ENCODE data around the gene SORCS2. TPM values are rescaled to one million over a fixed set of nuclear protein-coding genes. Genes with fewer than 3 reads are reported as not detected.
A peak's percentile ranks its signal among the peaks of the same experiment; 100 is the strongest.

The SORCS2 gene
- total RNA-seq, 5 donors from 2014 or later (not counting 1 experiment from before 2014, with no cell fraction given), result 0.22 TPM; not detected in 4

- no peaks in the 10 kb centered on the region for H3K36me3 Mint-ChIP-seq
- POLR2A ChIA-PET, result no interaction called here
- H3K4me1 Mint-ChIP-seq, result no peaks in the 10 kb centered on the region
Observed at GRCh38 chr4:7398104-7398423, 205.7 kb downstream of the SORCS2 start.

GRCh38 chr4:7398788-7399439 lies 206.6 kb downstream of the SORCS2 start:
- Mint-ChIP-seq H3K9me3 (peaks cover 0 to 8% (median 0%) of the 10 kb centered on the region in 3 donors), H3K27me3 (peaks cover 12 to 26% of the 10 kb centered on the region in 2 donors), H3K4me3 (no peak overlapping the region), H3K36me3 (no peaks in the 10 kb centered on the region), H3K4me1 (no peaks in the 10 kb centered on the region), H3K27ac (no peak overlapping the region)
- Histone ChIP-seq H3K36me3 (ENCODE audit: control insufficient read depth in 2 of 2, extremely low read depth in 1 of 2, insufficient read depth in 1 of 2, low read length in 1 of 2) (no peaks in the 10 kb centered on the region), H3K4me1 (ENCODE audit: control insufficient read depth in 1 of 2, extremely low read depth in 1 of 2, insufficient read depth in 2 of 2, low read length in 2 of 2) (no peaks in the 10 kb centered on the region), H3K27me3 (replicated peaks in 1 of 2; ENCODE audit: control insufficient read depth in 2 of 2, extremely low read depth in 1 of 2, insufficient read depth in 2 of 2, low read length in 1 of 2) (peaks cover 0 to 29% of the 10 kb centered on the region in 2 experiments), H3K9me3 (no peaks in the 10 kb centered on the region), H3K4me3 (ENCODE audit: control insufficient read depth in 1 of 2, extremely low read depth in 1 of 2, low read length in 1 of 2) (no peak overlapping the region), H3K27ac (ENCODE audit: low read length) (no peak overlapping the region)
- WGBS (ENCODE audit: insufficient coverage), result 53% methylated on average over 3 of the region's 8 CpGs
- DNase-seq (no peak), ATAC-seq (replicated peaks in 1 of 4) (no peak)
- CTCF ChIA-PET, result no interaction called here
- POLR2A ChIA-PET, result no interaction called here

More at GRCh38 chr4:7398104-7398423, 205.7 kb downstream of the SORCS2 start:
- Histone ChIP-seq H3K27ac (ENCODE audit: low read length) (no peak overlapping the region), H3K4me1 (ENCODE audit: control insufficient read depth in 1 of 2, extremely low read depth in 1 of 2, insufficient read depth in 2 of 2, low read length in 2 of 2) (no peaks in the 10 kb centered on the region), H3K9me3 (no peaks in the 10 kb centered on the region), H3K4me3 (ENCODE audit: control insufficient read depth in 1 of 2, extremely low read depth in 1 of 2, low read length in 1 of 2) (no peak overlapping the region), H3K27me3 (replicated peaks in 1 of 2; ENCODE audit: control insufficient read depth in 2 of 2, extremely low read depth in 1 of 2, insufficient read depth in 2 of 2, low read length in 1 of 2) (peaks cover 0 to 36% of the 10 kb centered on the region in 2 experiments), H3K36me3 (ENCODE audit: control insufficient read depth in 2 of 2, extremely low read depth in 1 of 2, insufficient read depth in 1 of 2, low read length in 1 of 2) (no peaks in the 10 kb centered on the region)
- Mint-ChIP-seq H3K27ac (no peak overlapping the region), H3K9me3 (peaks cover 0 to 8% (median 0%) of the 10 kb centered on the region in 3 donors), H3K4me3 (no peak overlapping the region), H3K27me3 (peaks cover 12 to 33% of the 10 kb centered on the region in 2 donors)
- WGBS (ENCODE audit: insufficient coverage), result no CpG with 5 or more reads among the region's 6 CpGs
- ATAC-seq (replicated peaks in 1 of 4) (no peak), DNase-seq (no peak)
- CTCF ChIA-PET, result no interaction called here

GRCh38 chr4:7399440-7400234 lies 207.3 kb downstream of the SORCS2 start:
- Mint-ChIP-seq H3K27ac (no peak overlapping the region), H3K36me3 (no peaks in the 10 kb centered on the region), H3K4me1 (no peaks in the 10 kb centered on the region), H3K4me3 (no peak overlapping the region), H3K27me3 (peaks cover 12 to 20% of the 10 kb centered on the region in 2 donors), H3K9me3 (peaks cover under 1 to 9% (median 2%) of the 10 kb centered on the region in 3 donors)
- no peak for ATAC-seq (replicated peaks in 1 of 4)
- H3K4me1 ChIP-seq (ENCODE audit: control insufficient read depth in 1 of 2, extremely low read depth in 1 of 2, insufficient read depth in 2 of 2, low read length in 2 of 2), result no peaks in the 10 kb centered on the region
- H3K27ac ChIP-seq (ENCODE audit: low read length), result no peak overlapping the region
- POLR2A ChIA-PET, result no interaction called here
- 57% methylated on average over 12 of the region's 16 CpGs for WGBS (ENCODE audit: insufficient coverage)
- DNase-seq, result no peak
- CTCF ChIA-PET, result no interaction called here
- no peaks in the 10 kb centered on the region for H3K9me3 ChIP-seq
- H3K36me3 ChIP-seq (ENCODE audit: control insufficient read depth in 2 of 2, extremely low read depth in 1 of 2, insufficient read depth in 1 of 2, low read length in 1 of 2), result no peaks in the 10 kb centered on the region
- peaks cover 0 to 25% of the 10 kb centered on the region in 2 experiments for H3K27me3 ChIP-seq (replicated peaks in 1 of 2; ENCODE audit: control insufficient read depth in 2 of 2, extremely low read depth in 1 of 2, insufficient read depth in 2 of 2, low read length in 1 of 2)
- H3K4me3 ChIP-seq (ENCODE audit: control insufficient read depth in 1 of 2, extremely low read depth in 1 of 2, low read length in 1 of 2), result no peak overlapping the region

GRCh38 chr4:7400671-7401298 lies 208.4 kb downstream of the SORCS2 start:
- no peaks in the 10 kb centered on the region for H3K4me1 Mint-ChIP-seq
- H3K36me3 Mint-ChIP-seq, result no peaks in the 10 kb centered on the region
- Histone ChIP-seq H3K4me1 (ENCODE audit: control insufficient read depth in 1 of 2, extremely low read depth in 1 of 2, insufficient read depth in 2 of 2, low read length in 2 of 2) (no peaks in the 10 kb centered on the region), H3K4me3 (ENCODE audit: control insufficient read depth in 1 of 2, extremely low read depth in 1 of 2, low read length in 1 of 2) (no peak overlapping the region), H3K27me3 (replicated peaks in 1 of 2; ENCODE audit: control insufficient read depth in 2 of 2, extremely low read depth in 1 of 2, insufficient read depth in 2 of 2, low read length in 1 of 2) (peaks cover 0 to 19% of the 10 kb centered on the region in 2 experiments), H3K36me3 (ENCODE audit: control insufficient read depth in 2 of 2, extremely low read depth in 1 of 2, insufficient read depth in 1 of 2, low read length in 1 of 2) (no peaks in the 10 kb centered on the region), H3K9me3 (no peaks in the 10 kb centered on the region), H3K27ac (ENCODE audit: low read length) (no peak overlapping the region)
- ATAC-seq (replicated peaks in 1 of 4) (no peak), DNase-seq (no peak)
- peaks cover 12 to 20% of the 10 kb centered on the region in 2 donors for H3K27me3 Mint-ChIP-seq
- ChIA-PET CTCF (no interaction called here), POLR2A (no interaction called here)
- H3K4me3 Mint-ChIP-seq, result no peak overlapping the region
- WGBS (ENCODE audit: insufficient coverage), result 71% methylated on average over 2 of the region's 2 CpGs
- peak overlapping the region in 1 of 2 donors; percentile 1 for H3K27ac Mint-ChIP-seq
- H3K9me3 Mint-ChIP-seq, result peaks cover 4 to 19% (median 7%) of the 10 kb centered on the region in 3 donors

GRCh38 chr4:7402526-7402925 lies 210.2 kb downstream of the SORCS2 start:
- no peak overlapping the region for H3K4me3 ChIP-seq (ENCODE audit: control insufficient read depth in 1 of 2, extremely low read depth in 1 of 2, low read length in 1 of 2)
- 50% methylated on average over 1 of the region's 4 CpGs for WGBS (ENCODE audit: insufficient coverage)
- peaks cover 0 to 14% of the 10 kb centered on the region in 2 experiments for H3K27me3 ChIP-seq (replicated peaks in 1 of 2; ENCODE audit: control insufficient read depth in 2 of 2, extremely low read depth in 1 of 2, insufficient read depth in 2 of 2, low read length in 1 of 2)
- no peaks in the 10 kb centered on the region for H3K4me1 ChIP-seq (ENCODE audit: control insufficient read depth in 1 of 2, extremely low read depth in 1 of 2, insufficient read depth in 2 of 2, low read length in 2 of 2)
- H3K36me3 ChIP-seq (ENCODE audit: control insufficient read depth in 2 of 2, extremely low read depth in 1 of 2, insufficient read depth in 1 of 2, low read length in 1 of 2), result no peaks in the 10 kb centered on the region
- H3K27ac ChIP-seq (ENCODE audit: low read length), result no peak overlapping the region
- Mint-ChIP-seq H3K9me3 (peaks cover 9 to 29% (median 14%) of the 10 kb centered on the region in 3 donors), H3K4me1 (no peaks in the 10 kb centered on the region), H3K27me3 (peaks cover 12 to 20% of the 10 kb centered on the region in 2 donors), H3K4me3 (no peak overlapping the region), H3K27ac (no peak overlapping the region), H3K36me3 (no peaks in the 10 kb centered on the region)
- H3K9me3 ChIP-seq, result no peaks in the 10 kb centered on the region
- ChIA-PET CTCF (no interaction called here), POLR2A (no interaction called here)
- no peak for DNase-seq
- no peak for ATAC-seq (replicated peaks in 1 of 4)

- Mint-ChIP-seq H3K9me3 (peaks cover 9 to 29% (median 18%) of the 10 kb centered on the region in 3 donors), H3K4me1 (no peaks in the 10 kb centered on the region), H3K27ac (no peak overlapping the region), H3K4me3 (no peak overlapping the region), H3K36me3 (no peaks in the 10 kb centered on the region), H3K27me3 (peaks cover 11 to 17% of the 10 kb centered on the region in 2 donors)
- Histone ChIP-seq H3K27me3 (replicated peaks in 1 of 2; ENCODE audit: control insufficient read depth in 2 of 2, extremely low read depth in 1 of 2, insufficient read depth in 2 of 2, low read length in 1 of 2) (peaks cover 0 to 9% of the 10 kb centered on the region in 2 experiments), H3K36me3 (ENCODE audit: control insufficient read depth in 2 of 2, extremely low read depth in 1 of 2, insufficient read depth in 1 of 2, low read length in 1 of 2) (no peaks in the 10 kb centered on the region), H3K4me1 (ENCODE audit: control insufficient read depth in 1 of 2, extremely low read depth in 1 of 2, insufficient read depth in 2 of 2, low read length in 2 of 2) (no peaks in the 10 kb centered on the region), H3K4me3 (ENCODE audit: control insufficient read depth in 1 of 2, extremely low read depth in 1 of 2, low read length in 1 of 2) (no peak overlapping the region), H3K27ac (ENCODE audit: low read length) (no peak overlapping the region), H3K9me3 (no peaks in the 10 kb centered on the region)
- ChIA-PET POLR2A (no interaction called here), CTCF (no interaction called here)
- ATAC-seq (replicated peaks in 1 of 4) (no peak), DNase-seq (no peak)
- WGBS (ENCODE audit: insufficient coverage), result no CpG with 5 or more reads among the region's 3 CpGs
Observed at GRCh38 chr4:7403001-7403400, 210.7 kb downstream of the SORCS2 start.
